H1 (cell line): ENCODE results near the gene FGF14. TPM values are rescaled to one million over a fixed set of nuclear protein-coding genes. Genes with fewer than 3 reads are reported as not detected.

ENCODE experiments used
- ASH2L ChIP-seq: fragments of 200-600, 300-600 bp; sonication (generic); IDR thresholded peaks from one replicate; pipeline ENCODE4 v1.7.1; 2017; ENCODE audit warnings: low read length
- BACH1 ChIP-seq: IDR thresholded peaks from 2 replicates; pipeline ENCODE4 v1.6.1; 2012; ENCODE audit warnings: low read length, improper control_type of control experiment
- polyA plus RNA-seq, 7 experiments: library from polyadenylated mRNA; depleted of rRNA in 3 of 7; stranded (reverse) in 5 of 7; unstranded in 2 of 7; fragments of >200 nt in 5 of 7; fragments of 200-250 nt in 2 of 7; gene quantifications; 1 replicate in 5 of 7; 2 replicates in 1 of 7; 4 replicates in 1 of 7; pipeline versions ENCODE4 v1.2.1 to v1.2.3, GENCODE V29; 2011 to 2013; ENCODE audit warnings: missing spikeins in 2 of 7, mixed read lengths in 2 of 7
- total RNA-seq: library from RNA; stranded (reverse); fragmentation: NEBNext Ultra II Directional; extraction: Animal tissue kit (Norgen Biotek cat#: 25700); gene quantifications from 2 replicates; pipeline ENCODE4 v1.2.1, GENCODE V29; 2021

The FGF14 gene
- total and polyA plus RNA-seq, 2 of the 8 experiments (the other 6 are each of a cell fraction or from before 2014, with no cell fraction given), result 0.05 to 0.58 TPM

- TF ChIP-seq BACH1 (no peak), ASH2L (no peak)
These were observed 186.9 kb downstream of the FGF14 start (continued) for GRCh38 chr13:102214956-102215355.
